Activated gamma-delta T cell treated with anti-CD3 and anti-CD28 coated beads, Interleukin-2, amount 50 U/mL, for 16 hours (primary cell): ENCODE results near the gene ELF1.

Source experiments
- DNase-seq: peaks from one replicate; pipeline ENCODE4 v3.0.0-alpha.2; 2020; ENCODE audit warnings: low read depth

The ELF1 gene

GRCh38 chr13:41006978-41007743 lies 12.0 kb downstream of the ELF1 start:
- DNase-seq: no peak

GRCh38 chr13:41006306-41006705 lies 12.8 kb downstream of the ELF1 start:
- DNase-seq: no peak

GRCh38 chr13:41005704-41006103 lies 13.4 kb downstream of the ELF1 start:
- DNase-seq: no peak

DNA sequence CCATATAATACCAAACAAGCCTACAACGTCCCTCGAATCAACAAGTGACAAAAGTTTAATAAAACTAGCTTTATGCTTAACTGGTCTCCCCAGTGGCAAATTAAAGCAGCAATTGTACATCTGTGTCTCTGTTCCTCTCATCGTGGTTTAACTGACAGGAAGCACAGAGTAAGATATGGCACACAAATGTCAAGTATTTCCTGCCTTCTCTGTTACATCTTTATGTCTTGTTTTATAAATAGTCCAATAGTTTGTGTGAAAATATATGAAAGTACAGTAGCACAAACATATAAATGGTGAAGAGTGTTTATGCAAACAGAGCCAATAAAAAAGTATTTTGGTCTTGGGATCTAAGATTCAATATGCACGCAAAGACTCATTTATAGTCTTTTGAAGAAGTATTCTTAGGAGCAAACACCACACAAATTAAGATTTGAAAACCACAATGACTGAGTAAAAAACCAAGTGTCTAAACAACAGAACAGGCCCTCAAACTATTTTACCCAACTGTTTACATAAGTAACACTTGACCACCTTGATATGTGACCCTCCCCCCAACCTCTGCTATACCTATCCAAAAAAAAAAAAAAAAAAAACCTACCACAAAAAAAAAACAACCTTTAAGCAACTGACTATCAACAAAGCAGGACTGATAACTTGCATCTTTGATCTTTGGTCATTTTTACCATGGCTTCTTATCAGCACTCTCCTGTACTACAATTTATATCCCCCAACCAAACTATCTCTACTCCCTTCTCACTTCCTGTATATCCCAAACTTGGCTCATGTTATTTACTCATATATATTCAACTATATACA lies 14.0 kb downstream of the ELF1 start:
- DNase-seq: no peak

DNA sequence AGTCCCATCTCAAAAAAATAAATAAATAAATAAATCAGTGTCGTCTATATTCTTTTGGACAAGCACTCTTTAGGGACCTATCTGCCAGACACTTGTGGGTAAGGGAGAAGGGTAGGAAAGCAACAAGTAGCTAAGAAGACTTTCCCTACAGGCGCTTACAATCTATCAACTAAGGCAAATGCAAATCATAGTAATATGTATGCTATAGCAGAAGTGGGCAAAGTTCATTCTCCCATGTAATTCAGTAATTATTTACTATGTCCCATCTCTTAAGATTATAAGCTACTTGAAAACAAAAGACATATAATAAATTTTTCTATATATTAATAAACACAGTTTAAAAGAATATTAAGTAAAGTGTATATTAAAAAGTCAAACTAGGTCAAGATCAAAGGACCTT lies 16.5 kb downstream of the ELF1 start:
- DNase-seq: no peak

DNA sequence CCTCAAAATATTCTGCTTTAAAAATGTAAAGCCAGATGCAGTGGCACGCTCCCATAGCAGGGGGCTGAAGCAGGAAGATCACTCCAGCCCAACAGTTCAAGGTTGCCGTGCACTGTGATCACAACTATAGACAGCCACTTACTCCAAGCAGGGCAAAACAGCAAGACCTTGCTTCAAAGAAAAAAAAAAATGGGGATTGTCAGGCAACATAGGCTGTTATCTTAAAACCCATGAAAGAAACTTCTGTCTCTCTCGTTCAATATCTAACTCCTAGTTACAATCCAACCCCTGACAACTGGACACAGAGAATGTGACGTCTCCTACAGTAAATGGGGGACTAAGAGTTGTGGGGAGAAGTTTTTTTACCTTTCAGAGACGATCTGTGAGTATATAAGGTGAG lies 17.4 kb downstream of the ELF1 start:
- DNase-seq: no peak

DNA sequence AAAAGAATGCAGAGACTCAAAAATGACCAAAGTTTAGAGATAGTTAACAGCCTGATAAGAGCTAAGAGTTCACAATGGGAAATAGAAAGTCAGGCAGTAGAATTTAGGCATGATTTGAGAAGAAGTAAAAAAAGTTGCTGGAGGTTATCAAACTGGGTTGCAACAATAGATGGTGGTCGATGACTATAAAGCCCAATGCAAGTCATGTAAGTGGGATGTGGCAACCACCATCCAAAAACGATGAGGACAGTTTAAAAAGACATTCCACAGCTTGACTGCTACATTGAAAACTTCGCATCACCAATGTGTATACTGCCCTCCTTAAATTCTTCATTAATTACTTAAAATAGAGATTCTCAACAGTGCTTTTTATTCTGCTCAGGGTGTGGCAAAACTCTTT lies 19.7 kb downstream of the ELF1 start:
- DNase-seq: no peak

GRCh38 chr13:40996426-40997092 lies 22.6 kb downstream of the ELF1 start:
- no peak for DNase-seq

DNA sequence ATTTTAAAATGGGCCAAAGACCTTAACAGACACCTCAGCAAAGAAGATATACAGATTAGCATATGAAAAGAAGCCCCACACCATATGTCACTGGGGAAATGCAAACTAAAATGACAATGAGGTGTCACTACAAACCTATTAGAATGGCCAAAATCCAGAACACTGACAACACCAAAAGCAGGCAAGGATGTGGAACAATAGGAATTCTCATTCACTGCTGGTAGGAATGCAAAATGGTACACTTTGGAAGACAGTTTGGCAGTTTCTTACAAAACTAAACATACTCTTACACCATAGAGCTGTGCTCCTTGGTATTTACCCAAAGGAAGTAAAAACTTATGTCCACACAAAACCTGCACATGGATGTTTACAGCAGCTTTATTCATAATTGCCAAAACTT lies 23.1 kb downstream of the ELF1 start:
- DNase-seq: no peak

GRCh38 chr13:40994581-40995230 lies 24.4 kb downstream of the ELF1 start:
- DNase-seq: no peak

GRCh38 chr13:40993987-40994386 lies 25.1 kb downstream of the ELF1 start:
- no peak for DNase-seq

DNA sequence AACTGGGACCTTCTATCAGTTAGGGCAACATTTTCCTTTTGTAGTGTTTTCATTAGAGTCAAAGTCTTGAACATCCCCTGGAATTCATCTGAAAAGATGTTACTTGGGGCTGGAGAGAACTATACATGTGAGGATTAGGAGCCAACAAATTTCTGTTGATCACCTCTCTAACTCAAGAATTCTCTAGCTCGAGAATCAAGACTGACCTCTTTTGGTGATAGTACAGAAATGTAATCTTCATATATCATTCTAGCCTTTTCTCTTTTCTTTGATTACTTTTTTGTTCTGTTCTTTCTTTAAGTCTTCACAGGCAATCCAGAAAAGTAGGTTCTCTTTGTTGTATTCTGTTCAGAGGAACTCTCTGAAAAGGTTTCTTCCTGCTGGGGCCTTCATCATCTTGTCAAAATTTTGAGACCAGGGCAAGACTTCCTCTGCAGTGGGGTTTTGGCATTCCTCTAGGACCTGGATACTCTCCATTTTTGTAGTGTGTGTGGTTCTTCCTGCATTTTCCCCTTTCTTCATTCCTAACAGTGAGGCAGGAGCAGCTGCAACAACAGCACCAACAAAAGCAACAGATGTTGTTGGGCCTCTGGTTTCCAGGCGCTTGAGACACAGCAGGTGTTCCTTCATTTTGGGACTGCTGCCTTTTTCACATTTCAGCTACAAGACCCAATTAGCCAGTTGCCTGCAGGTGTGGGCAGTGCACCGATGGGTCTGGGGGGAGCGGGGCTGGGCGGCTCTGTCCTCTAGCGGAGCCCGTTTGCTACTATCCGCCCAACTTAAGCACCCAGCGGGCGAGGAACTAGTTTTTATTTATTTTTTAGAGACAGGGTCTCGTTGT lies 26.2 kb downstream of the ELF1 start:
- DNase-seq: no peak

DNA sequence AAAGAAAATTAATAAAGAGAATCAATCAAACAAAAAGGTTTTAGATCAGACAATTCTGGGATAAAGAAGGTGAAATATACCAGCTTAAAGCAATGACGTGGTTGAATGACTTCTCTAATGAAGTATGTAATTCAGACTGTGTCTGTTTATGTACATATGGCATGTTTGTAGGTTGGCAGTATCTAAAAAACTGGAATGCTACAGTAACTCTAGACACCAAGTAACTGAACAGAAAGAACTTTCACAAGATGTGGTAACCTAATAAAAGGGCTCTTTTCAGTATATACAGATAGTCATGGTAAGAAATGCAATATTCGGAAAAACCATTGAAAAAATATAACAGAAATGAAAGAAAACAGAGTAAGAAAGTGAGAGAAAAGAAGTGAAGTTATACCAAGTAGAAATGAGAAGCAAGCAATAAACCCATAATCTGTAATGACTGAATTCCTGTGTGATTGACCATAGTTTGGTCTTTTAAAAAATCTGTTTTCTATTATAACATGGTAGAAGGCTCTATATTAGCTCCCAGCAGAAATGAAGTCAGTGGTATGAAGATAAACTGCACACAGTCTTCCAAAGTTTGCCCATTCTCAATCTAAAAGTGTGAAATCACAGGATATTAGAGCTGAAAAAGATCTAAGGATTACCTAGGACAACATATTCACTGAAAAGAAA lies 31.4 kb downstream of the ELF1 start:
- DNase-seq: no peak

GRCh38 chr13:40986101-40986856 lies 32.8 kb downstream of the ELF1 start:
- DNase-seq: no peak

- no peak for DNase-seq
Observed at GRCh38 chr13:40985381-40986100, 33.6 kb downstream of the ELF1 start.

DNA sequence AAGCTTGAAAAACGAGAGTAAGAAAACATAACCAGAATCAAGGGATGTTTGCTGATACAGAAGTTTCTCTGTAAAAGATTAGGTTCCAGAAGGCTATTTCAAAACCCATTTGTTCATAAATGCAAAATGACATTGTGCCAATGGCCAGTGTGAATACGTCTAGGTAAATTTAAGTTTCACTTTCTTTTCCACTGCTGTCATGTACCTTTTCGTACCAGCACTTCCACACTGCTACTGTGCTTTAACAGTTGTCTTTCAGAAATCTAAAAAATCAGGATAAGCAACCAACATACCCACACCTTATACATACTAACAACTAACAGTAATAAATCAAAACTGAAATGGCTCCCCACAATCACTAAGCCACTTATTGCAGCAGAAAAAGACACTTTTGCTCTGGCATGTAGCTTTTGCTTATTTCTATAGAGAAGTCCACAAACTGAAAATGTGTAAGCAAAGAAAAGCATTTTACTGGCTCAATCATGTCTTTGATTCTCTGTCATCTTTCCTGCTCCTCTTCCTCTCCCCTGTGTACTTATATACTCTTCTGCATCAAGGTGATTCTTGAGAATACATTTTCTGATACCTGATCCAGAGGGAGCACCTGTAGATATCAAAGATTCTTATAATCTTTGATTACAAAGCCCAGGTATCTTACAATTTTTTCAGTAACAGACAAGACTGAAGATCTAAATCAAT lies 34.3 kb downstream of the ELF1 start:
- DNase-seq: no peak

DNA sequence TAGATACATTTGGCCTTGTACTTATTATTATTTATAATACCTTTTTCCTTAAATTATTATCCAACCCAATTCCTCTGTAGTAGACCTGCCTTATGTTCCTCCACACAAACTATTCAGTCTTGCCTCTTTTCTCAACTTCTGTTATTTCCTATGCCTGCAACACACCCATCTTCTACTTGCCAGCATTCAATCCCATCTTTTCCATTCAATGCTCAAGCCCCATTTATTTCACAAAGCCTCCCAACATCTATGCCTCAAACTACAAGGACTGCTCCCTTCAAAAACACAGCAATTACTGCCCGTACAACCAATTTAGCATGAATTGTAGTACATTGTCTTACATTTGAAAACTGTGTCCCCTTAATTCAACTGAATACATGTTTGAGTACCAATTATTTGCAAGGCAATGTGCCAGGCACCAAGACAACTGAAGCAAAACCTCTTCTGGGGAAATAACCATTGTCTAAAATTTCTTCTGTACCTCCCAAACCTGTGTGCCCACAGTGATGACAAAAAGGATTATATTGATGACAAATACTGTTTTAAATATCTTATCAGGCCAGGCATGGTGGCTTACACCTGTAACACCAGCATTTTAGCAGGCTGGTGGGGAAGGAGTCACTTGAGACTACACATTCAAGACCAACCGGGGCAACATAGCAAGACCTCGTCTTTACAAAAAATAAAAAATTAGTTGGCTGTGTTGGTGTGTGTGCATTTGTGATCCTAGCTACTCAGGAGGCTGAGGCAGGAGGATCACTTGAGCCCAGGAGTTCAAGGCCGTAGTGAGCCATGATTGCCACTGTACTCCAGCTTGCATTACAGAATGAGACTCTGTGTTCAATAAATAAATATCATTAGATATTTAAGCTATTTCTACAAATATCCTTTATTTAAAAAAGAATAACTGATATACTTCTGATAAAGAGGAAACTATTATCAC lies 35.1 kb downstream of the ELF1 start:
- no peak for DNase-seq

DNA sequence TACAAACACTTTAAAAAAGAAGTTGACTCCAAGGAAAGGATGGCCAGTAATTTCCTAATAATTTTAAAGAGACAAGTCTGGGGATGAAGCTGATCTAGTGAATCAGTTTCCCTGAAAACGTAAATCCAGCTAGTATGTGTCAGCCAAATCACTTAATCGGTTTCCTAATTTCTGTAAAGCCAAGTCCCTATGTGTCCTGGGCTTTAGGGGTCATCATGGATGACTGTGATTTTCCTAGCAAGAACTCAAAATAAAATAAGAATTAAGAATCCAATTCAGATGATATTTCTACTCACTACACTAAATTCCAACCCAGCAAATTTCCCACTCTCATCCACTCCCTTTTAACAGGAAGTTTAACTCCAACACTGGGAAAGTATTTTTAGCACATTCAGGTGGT lies 35.9 kb downstream of the ELF1 start:
- no peak for DNase-seq
